DND-41 (cell line): Measurements from ENCODE around the gene INPP5A.

Experiments
- ATAC-seq: fragments of 200-7000 bp; cut with Tn5 transposase; 3 replicates; pipeline ENCODE4 v1.9.1; 2021; ENCODE audit warnings: low read depth; ENCODE audit not compliant: insufficient read depth
- DNase-seq: peaks from one replicate; pipeline ENCODE4 v3.0.0-alpha.2; 2020
- H2AFZ ChIP-seq: 2 replicates; pipeline ENCODE4 v1.6.0; 2012; ENCODE audit warnings: low read depth, low read length
- H3K27ac ChIP-seq: 2 replicates; pipeline ENCODE4 v1.5.1; 2012; ENCODE audit warnings: low read length, inconsistent platforms
- H3K27me3 ChIP-seq: fragments of 200-600 bp; sonication (generic); 2 replicates; pipeline ENCODE4 v1.6.0; 2012; ENCODE audit warnings: low read length, mild to moderate bottlenecking, inconsistent platforms; ENCODE audit not compliant: insufficient read depth, poor library complexity
- H3K36me3 ChIP-seq: 2 replicates; pipeline ENCODE4 v1.5.1; 2012; ENCODE audit warnings: low read length, inconsistent platforms; ENCODE audit not compliant: insufficient read depth
- H3K4me1 ChIP-seq: 2 replicates; pipeline ENCODE4 v1.5.1; 2012; ENCODE audit warnings: mild to moderate bottlenecking, low read length; ENCODE audit not compliant: insufficient read depth
- H3K4me2 ChIP-seq: 2 replicates; pipeline ENCODE4 v1.6.0; 2012; ENCODE audit warnings: mild to moderate bottlenecking, moderate library complexity, low read length, inconsistent platforms; ENCODE audit not compliant: insufficient read depth
- H3K4me3 ChIP-seq, 2 experiments: fragments of 200-600 bp in 1 of 2; shearing (Covaris generic) in 1 of 2; 2 replicates each; pipeline ENCODE4 v1.5.1; 2012 to 2016; ENCODE audit warnings: inconsistent platforms in 2 of 2, low read length in 2 of 2, mild to moderate bottlenecking in 2 of 2, low read depth in 1 of 2, moderate library complexity in 1 of 2
- H3K79me2 ChIP-seq: 2 replicates; pipeline ENCODE4 v1.6.0; 2012; ENCODE audit warnings: low read length, inconsistent platforms; ENCODE audit not compliant: insufficient read depth
- H3K9ac ChIP-seq: 2 replicates; pipeline ENCODE4 v1.6.0; 2012; ENCODE audit warnings: low read depth, mild to moderate bottlenecking, inconsistent platforms, low read length, moderate library complexity
- H3K9me3 ChIP-seq: 2 replicates; pipeline ENCODE4 v1.5.1; 2012; ENCODE audit warnings: low read length, moderate library complexity, mild to moderate bottlenecking, inconsistent platforms; ENCODE audit not compliant: insufficient read depth, severe bottlenecking
- H4K20me1 ChIP-seq: 2 replicates; pipeline ENCODE4 v1.6.0; 2012; ENCODE audit warnings: low read length; ENCODE audit not compliant: insufficient read depth
- EZH2 ChIP-seq: IDR thresholded peaks from 3 replicates; pipeline ENCODE4 v1.6.1; 2012; ENCODE audit warnings: borderline replicate concordance, low read depth, mild to moderate bottlenecking, moderate library complexity, low read length, inconsistent platforms; ENCODE audit not compliant: severe bottlenecking
- TF ChIP-seq, protein P1 (sequence below): IDR thresholded peaks from 2 replicates; pipeline ENCODE4 v1.5.1; 2012; ENCODE audit warnings: borderline replicate concordance, low read length, moderate library complexity, mild to moderate bottlenecking; ENCODE audit not compliant: poor library complexity, severe bottlenecking; ENCODE audit errors: extremely low read depth

Gene INPP5A

DNA sequence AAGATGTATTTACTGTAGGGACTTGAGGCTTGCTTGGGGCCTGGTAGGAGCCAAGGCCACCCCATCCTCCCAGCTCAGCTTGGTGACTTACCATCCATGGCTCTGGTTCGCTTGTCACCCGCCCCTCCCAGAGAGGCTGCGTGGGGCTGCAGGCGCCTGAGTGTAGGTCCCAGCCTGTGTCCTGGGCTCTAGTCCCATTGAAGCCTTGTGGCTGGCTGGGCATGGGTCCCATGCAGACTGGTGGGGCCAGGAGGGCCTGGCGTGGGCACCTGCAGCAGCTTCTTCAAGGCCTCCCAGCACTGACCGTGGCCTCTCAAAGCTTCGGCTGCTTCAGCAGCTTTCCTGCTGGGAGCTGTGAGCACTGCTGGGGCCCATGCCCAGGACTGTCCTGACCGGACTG lies 118.1 kb downstream of the INPP5A start:
- Histone ChIP-seq H3K9ac (no peak overlapping the region), H2AFZ (no peak overlapping the region), H3K36me3 (peaks cover 55% of the 10 kb centered on the region), H3K79me2 (no peaks in the 10 kb centered on the region), H3K4me2 (no peak overlapping the region), H3K4me3 (no peak overlapping the region), H3K9me3 (no peaks in the 10 kb centered on the region), H4K20me1 (peaks cover 42% of the 10 kb centered on the region), H3K27ac (no peak overlapping the region), H3K27me3 (no peaks in the 10 kb centered on the region), H3K4me1 (no peaks in the 10 kb centered on the region)
- no peak for DNase-seq
- no peak for ATAC-seq
- TF ChIP-seq EZH2: no peak
- TF ChIP-seq, protein P1, sequence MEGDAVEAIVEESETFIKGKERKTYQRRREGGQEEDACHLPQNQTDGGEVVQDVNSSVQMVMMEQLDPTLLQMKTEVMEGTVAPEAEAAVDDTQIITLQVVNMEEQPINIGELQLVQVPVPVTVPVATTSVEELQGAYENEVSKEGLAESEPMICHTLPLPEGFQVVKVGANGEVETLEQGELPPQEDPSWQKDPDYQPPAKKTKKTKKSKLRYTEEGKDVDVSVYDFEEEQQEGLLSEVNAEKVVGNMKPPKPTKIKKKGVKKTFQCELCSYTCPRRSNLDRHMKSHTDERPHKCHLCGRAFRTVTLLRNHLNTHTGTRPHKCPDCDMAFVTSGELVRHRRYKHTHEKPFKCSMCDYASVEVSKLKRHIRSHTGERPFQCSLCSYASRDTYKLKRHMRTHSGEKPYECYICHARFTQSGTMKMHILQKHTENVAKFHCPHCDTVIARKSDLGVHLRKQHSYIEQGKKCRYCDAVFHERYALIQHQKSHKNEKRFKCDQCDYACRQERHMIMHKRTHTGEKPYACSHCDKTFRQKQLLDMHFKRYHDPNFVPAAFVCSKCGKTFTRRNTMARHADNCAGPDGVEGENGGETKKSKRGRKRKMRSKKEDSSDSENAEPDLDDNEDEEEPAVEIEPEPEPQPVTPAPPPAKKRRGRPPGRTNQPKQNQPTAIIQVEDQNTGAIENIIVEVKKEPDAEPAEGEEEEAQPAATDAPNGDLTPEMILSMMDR: no peak

DNA sequence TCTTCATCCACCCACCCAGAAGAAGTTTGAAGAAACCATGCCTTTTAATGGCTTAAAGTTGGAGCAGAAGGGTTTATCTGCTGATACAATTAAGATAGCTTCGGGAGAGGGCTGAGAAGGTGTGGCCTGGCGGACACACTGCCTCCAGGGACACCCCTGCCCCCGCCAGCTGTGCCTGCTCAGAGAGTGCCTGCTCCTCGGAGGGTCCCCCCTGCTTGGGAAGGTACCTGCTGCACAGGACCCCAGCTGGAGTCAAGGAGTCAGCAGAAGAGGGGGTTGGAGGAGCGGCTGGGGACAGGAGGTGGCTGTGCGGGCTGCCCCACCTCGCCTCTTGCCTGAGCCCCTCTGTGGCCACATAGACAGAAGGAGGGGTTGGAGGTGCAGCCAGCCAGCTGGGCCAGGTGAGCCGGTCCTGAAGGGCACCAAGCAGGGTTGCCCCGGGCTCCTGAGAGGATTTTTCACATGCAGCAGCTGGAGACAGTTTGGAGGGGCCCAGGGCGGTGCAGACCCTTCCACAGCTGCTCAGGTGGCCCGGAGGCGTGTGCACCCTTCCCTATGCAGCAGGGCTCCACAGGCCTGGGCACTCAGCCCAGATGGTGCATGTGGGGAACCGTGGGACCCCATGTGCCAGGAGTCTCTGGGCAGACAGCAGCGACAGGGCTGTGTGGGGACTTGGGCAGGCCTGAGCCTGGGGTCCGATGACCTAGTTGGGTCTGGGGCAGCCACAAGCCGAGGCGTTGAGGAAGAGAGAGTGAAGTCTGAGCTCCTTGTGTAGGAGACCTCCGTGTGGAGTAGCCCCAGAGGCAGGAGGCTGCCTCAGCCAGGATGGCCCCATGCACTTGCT lies 118.9 kb downstream of the INPP5A start:
- Histone ChIP-seq H4K20me1 (peaks cover 37% of the 10 kb centered on the region), H3K79me2 (no peaks in the 10 kb centered on the region), H3K36me3 (peaks cover 51% of the 10 kb centered on the region), H3K4me1 (no peaks in the 10 kb centered on the region), H3K9ac (no peak overlapping the region), H3K27ac (no peak overlapping the region), H3K27me3 (no peaks in the 10 kb centered on the region), H3K4me3 (no peak overlapping the region), H3K9me3 (no peaks in the 10 kb centered on the region), H3K4me2 (no peak overlapping the region), H2AFZ (no peak overlapping the region)
- TF ChIP-seq EZH2: no peak
- TF ChIP-seq, protein P1: no peak
- ATAC-seq: no peak
- no peak for DNase-seq

DNA sequence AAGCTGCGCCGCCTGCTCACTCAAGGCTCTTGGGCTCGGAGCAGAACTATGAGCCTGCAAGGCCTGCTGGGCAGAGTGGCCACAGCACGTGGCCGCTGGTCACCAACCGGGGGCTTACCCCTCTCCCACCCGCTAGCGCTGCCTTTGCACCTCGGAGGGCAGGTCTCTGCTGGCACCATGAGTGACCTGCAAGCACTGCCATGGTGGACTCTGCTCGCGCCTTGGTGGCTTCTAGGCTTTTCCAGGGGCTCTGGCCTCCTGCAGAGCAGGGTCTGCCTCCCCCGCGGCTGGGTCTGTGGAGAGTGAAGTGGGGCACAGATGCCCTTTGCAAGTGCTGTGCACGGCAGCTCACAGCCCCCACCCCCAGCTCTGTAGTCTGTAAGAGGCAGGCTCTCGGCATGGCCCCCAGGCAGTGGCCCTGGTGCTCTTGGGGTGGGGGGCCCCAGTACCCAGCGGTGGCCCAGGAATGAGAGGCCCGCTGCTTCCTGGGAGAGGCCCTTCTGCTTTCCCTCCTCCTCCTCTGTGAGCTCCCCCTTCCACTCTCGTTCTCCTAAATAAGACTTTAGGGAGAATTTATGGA lies 119.6 kb downstream of the INPP5A start:
- no peak overlapping the region for H3K4me2 ChIP-seq
- no peak overlapping the region for H3K9ac ChIP-seq
- TF ChIP-seq, protein P1: no peak
- no peak for TF ChIP-seq EZH2
- no peak overlapping the region for H3K27ac ChIP-seq
- H2AFZ ChIP-seq: no peak overlapping the region
- ATAC-seq: no peak
- peaks cover 44% of the 10 kb centered on the region for H3K36me3 ChIP-seq
- H3K27me3 ChIP-seq: no peaks in the 10 kb centered on the region
- H4K20me1 ChIP-seq: peaks cover 36% of the 10 kb centered on the region
- H3K4me1 ChIP-seq: no peaks in the 10 kb centered on the region
- H3K9me3 ChIP-seq: no peaks in the 10 kb centered on the region
- H3K79me2 ChIP-seq: no peaks in the 10 kb centered on the region
- no peak for DNase-seq
- H3K4me3 ChIP-seq: no peak overlapping the region
